SK-N-SH treated with all-trans-retinoic acid at 6 μM for 48 hours (cell line): ENCODE measurements around the gene S100A6.

Source experiments
- ARNTL ChIP-seq: fragments of 450-650 bp; formaldehyde crosslinking; IDR thresholded peaks from 2 replicates; pipeline ENCODE4 v1.5.0; 2020; ENCODE audit warnings: low read depth, mild to moderate bottlenecking, moderate library complexity, borderline replicate concordance
- CREB5 ChIP-seq: fragments of 250-450 bp; sonication (Bioruptor Pico); IDR thresholded peaks from 2 replicates; pipeline ENCODE4 v1.5.1; 2020; ENCODE audit warnings: low read depth, mild to moderate bottlenecking, moderate library complexity
- RARB ChIP-seq: fragments of 250-450 bp; sonication (Bioruptor Pico); IDR thresholded peaks from 2 replicates; pipeline ENCODE4 v1.8.0; 2021; ENCODE audit warnings: mild to moderate bottlenecking, moderate library complexity
- ZC3H10 ChIP-seq: fragments of 250-450 bp; sonication (Bioruptor Pico); IDR thresholded peaks from 2 replicates; pipeline ENCODE4 v1.5.1; 2021; ENCODE audit warnings: mild to moderate bottlenecking, moderate library complexity
- ZFP3 ChIP-seq: fragments of 250-450 bp; sonication (Bioruptor Pico); IDR thresholded peaks from 2 replicates; pipeline ENCODE4 v1.5.0; 2020; ENCODE audit warnings: mild to moderate bottlenecking, moderate library complexity

GRCh38 chr1:153572569-153573015 lies 36.8 kb upstream of the S100A6 start:
- no peak for TF ChIP-seq ZC3H10 (CRISPR knock-in tag)
- no peak for TF ChIP-seq ZFP3 (CRISPR knock-in tag)
- TF ChIP-seq ARNTL (CRISPR knock-in tag) = no peak
- TF ChIP-seq CREB5 (CRISPR knock-in tag) = no peak
- no peak for TF ChIP-seq RARB (CRISPR knock-in tag)
